ENCODE data around the gene CD27.

Gene CD27

DNA sequence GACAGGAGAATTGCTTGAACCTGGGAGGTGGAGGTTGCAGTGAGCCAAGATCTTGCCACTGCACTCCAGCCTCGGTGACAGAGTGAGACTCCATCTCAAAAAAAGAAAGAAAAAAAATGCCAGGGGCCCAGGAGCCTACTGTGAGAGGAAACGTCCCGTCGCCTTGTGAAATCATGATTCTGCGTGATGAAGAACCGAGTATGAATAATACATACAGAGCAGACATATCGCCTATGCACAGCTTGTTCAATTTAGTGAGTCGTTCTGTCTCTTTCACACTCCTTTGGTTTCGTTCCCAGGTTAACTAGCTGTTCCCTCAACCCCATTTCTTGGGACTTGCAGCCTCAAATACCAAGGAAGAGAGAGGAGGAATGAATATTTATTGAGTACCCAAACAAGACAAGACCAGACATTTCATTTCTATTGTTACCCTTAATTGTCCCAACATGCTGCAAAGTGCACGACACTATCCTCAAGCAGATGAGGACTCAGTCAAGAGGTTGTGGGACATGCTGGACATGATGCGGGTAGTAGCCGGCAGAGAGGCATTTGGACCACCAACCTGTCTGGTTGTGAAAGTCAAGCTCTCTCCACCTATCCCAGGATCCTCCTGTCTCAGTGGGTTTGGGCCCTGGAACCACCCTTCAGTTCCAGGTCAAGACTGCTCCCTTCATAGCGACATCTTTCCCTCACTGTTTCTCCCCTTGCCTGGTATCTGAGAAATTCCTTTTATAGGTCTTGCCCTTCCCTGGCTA is 8.6 kb upstream of the CD27 start:
- TF ChIP-seq ZFX (IDR thresholded peaks at IDR 0.05; ENCODE audit: borderline replicate concordance): no peak
- TF ChIP-seq, protein P1, sequence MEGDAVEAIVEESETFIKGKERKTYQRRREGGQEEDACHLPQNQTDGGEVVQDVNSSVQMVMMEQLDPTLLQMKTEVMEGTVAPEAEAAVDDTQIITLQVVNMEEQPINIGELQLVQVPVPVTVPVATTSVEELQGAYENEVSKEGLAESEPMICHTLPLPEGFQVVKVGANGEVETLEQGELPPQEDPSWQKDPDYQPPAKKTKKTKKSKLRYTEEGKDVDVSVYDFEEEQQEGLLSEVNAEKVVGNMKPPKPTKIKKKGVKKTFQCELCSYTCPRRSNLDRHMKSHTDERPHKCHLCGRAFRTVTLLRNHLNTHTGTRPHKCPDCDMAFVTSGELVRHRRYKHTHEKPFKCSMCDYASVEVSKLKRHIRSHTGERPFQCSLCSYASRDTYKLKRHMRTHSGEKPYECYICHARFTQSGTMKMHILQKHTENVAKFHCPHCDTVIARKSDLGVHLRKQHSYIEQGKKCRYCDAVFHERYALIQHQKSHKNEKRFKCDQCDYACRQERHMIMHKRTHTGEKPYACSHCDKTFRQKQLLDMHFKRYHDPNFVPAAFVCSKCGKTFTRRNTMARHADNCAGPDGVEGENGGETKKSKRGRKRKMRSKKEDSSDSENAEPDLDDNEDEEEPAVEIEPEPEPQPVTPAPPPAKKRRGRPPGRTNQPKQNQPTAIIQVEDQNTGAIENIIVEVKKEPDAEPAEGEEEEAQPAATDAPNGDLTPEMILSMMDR (IDR thresholded peaks at IDR 0.05): no peak
- no peak overlapping the region for H3K27ac ChIP-seq

DNA sequence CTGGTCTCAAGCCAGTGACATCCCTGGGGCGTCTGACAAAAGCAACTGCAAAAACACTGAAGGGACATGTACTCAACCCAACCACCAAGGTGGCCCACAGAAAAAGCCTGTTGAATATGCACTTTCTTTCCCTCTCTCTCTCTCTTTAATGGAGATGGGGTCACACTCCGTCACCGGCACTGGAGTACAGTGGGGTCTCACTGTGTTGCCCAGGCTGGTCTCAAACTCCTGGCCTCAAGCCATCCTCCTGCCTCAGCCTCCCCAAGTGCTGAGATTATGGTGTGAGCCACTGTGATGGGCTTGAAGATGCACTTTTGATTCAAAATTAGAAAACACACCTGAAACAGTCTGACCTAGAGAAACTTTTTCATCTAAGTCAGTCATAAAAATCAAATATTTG is 7.2 kb upstream of the CD27 start:
- H3K27ac ChIP-seq: no peak overlapping the region
- no peak for TF ChIP-seq ZFX (IDR thresholded peaks at IDR 0.05; ENCODE audit: borderline replicate concordance)
- TF ChIP-seq, protein P1 (IDR thresholded peaks at IDR 0.05): no peak

DNA sequence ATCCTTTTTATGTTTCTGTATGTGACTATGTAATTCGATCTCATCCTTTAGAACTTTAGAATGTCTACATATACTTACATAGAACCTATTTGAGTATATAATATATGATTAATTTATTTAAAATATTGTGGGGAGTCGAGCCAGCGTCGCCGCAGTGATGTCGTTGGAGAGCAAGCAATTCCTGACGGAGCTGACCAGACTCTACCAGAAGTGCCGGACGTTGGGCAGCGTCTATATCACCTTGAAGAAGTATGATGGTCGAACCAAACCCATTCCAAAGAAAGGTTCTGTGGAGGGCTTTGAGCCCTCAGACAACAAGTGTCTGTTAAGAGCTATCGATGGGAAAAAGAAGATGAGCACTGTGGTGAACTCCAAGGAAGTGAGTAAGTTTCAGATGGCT is 6.4 kb upstream of the CD27 start:
- TF ChIP-seq ZFX (IDR thresholded peaks at IDR 0.05; ENCODE audit: borderline replicate concordance): no peak
- TF ChIP-seq, protein P1 (IDR thresholded peaks at IDR 0.05): no peak
- no peak overlapping the region for H3K27ac ChIP-seq

- TF ChIP-seq, protein P1 (IDR thresholded peaks at IDR 0.05): no peak
- TF ChIP-seq ZFX (IDR thresholded peaks at IDR 0.05; ENCODE audit: borderline replicate concordance): no peak
- H3K27ac ChIP-seq: no peak overlapping the region
Observed at GRCh38 chr12:6440391-6440790, 4.4 kb upstream of the CD27 start.

GRCh38 chr12:6442836-6443235 is 1.9 kb upstream of the CD27 start:
- no peak overlapping the region for H3K27ac ChIP-seq
- TF ChIP-seq ZFX (IDR thresholded peaks at IDR 0.05; ENCODE audit: borderline replicate concordance): no peak
- TF ChIP-seq, protein P1 (IDR thresholded peaks at IDR 0.05): no peak

GRCh38 chr12:6443361-6443983 is 1.3 kb upstream of the CD27 start:
- H3K27ac ChIP-seq: peak overlapping the region; percentile 7; the same call in 1 of the 2 replicates

More at GRCh38 chr12:6443361-6443983, 1.3 kb upstream of the CD27 start:
- no peak for TF ChIP-seq ZFX (IDR thresholded peaks at IDR 0.05; ENCODE audit: borderline replicate concordance)
- TF ChIP-seq, protein P1 (IDR thresholded peaks at IDR 0.05): no peak

Data from 22Rv1 (cell line).